GM23338 (cell line): ENCODE results near the gene DAPK1. TPM values are rescaled to one million over a fixed set of nuclear protein-coding genes. Genes with fewer than 3 reads are reported as not detected.

Experiments used
- ATAC-seq: fragments of 200-7000 bp; cut with Tn5 transposase; 3 replicates; pipeline ENCODE4 v1.9.1; 2020
- DNase-seq: peaks from one replicate; pipeline ENCODE4 v3.0.0-alpha.2; 2015; ENCODE audit warnings: low spot score
- H2AFZ ChIP-seq: fragments of 200-600 bp; sonication (generic); 2 replicates; pipeline ENCODE4 v1.8.0; 2016; ENCODE audit warnings: antibody characterized with exemption, mild to moderate bottlenecking, moderate library complexity
- H3F3A ChIP-seq: fragments of 200-600 bp; sonication (generic); replicated peaks from 2 replicates; pipeline ENCODE4 v1.8.0; 2017; ENCODE audit warnings: antibody characterized with exemption, mixed run types, low read depth
- H3K27ac ChIP-seq: fragments of 200-600 bp; sonication (generic); 2 replicates; pipeline ENCODE4 v1.6.1; 2016; ENCODE audit warnings: low read depth
- H3K27me3 ChIP-seq: fragments of 200-600 bp; sonication (generic); 2 replicates; pipeline ENCODE4 v1.8.0; 2016; ENCODE audit warnings: mild to moderate bottlenecking, mixed run types, moderate library complexity; ENCODE audit not compliant: insufficient read depth
- H3K36me3 ChIP-seq: fragments of 200-600 bp; sonication (generic); 2 replicates; pipeline ENCODE4 v1.8.0; 2016; ENCODE audit warnings: mild to moderate bottlenecking; ENCODE audit not compliant: insufficient read depth
- H3K4me1 ChIP-seq: fragments of 200-600 bp; sonication (generic); 2 replicates; pipeline ENCODE4 v1.8.0; 2016; ENCODE audit warnings: mild to moderate bottlenecking, moderate library complexity; ENCODE audit not compliant: insufficient read depth
- H3K4me2 ChIP-seq: fragments of 200-600 bp; sonication (generic); 2 replicates; pipeline ENCODE4 v1.7.1; 2017; ENCODE audit warnings: mixed run types
- H3K4me3 ChIP-seq: fragments of 200-600 bp; sonication (generic); 2 replicates; pipeline ENCODE4 v1.6.1; 2016; ENCODE audit warnings: mixed run types
- H3K79me2 ChIP-seq: fragments of 200-600 bp; sonication (generic); replicated peaks from 2 replicates; pipeline ENCODE4 v1.8.0; 2017; ENCODE audit warnings: mild to moderate bottlenecking; ENCODE audit not compliant: insufficient read depth
- H3K9me2 ChIP-seq: fragments of 200-600 bp; sonication (generic); 2 replicates; pipeline ENCODE4 v1.8.0; 2017; ENCODE audit not compliant: insufficient read depth
- H4K20me1 ChIP-seq: fragments of 200-600 bp; sonication (generic); replicated peaks from 2 replicates; pipeline ENCODE4 v1.8.0; 2017; ENCODE audit warnings: mild to moderate bottlenecking; ENCODE audit not compliant: insufficient read depth
- H3K27ac Mint-ChIP-seq: 2 replicates; pipeline ENCODE4 v1.8.0; 2020; ENCODE audit warnings: inconsistent platforms, mild to moderate bottlenecking, moderate library complexity, mixed read lengths
- H3K27me3 Mint-ChIP-seq: 3 replicates; pipeline ENCODE4 v1.8.0; 2022; ENCODE audit warnings: low read depth, mild to moderate bottlenecking, moderate library complexity, mixed read lengths, inconsistent platforms; ENCODE audit not compliant: insufficient read depth, poor library complexity
- H3K36me3 Mint-ChIP-seq: 3 replicates; pipeline ENCODE4 v1.8.0; 2021; ENCODE audit warnings: low read depth, mild to moderate bottlenecking, inconsistent platforms, moderate library complexity, mixed read lengths
- H3K4me1 Mint-ChIP-seq: 3 replicates; pipeline ENCODE4 v1.8.0; 2020; ENCODE audit warnings: mild to moderate bottlenecking, inconsistent platforms, mixed read lengths
- H3K4me3 Mint-ChIP-seq: 3 replicates; pipeline ENCODE4 v1.8.0; 2021; ENCODE audit warnings: moderate library complexity, mild to moderate bottlenecking, inconsistent platforms, mixed read lengths
- H3K9me3 Mint-ChIP-seq: 3 replicates; pipeline ENCODE4 v1.8.0; 2020; ENCODE audit warnings: moderate library complexity, mild to moderate bottlenecking, inconsistent platforms, mixed read lengths
- CREB1 ChIP-seq: fragments of 250-450 bp; sonication (Bioruptor Pico); IDR thresholded peaks from 2 replicates; pipeline ENCODE4 v1.5.0; 2020; ENCODE audit warnings: low read depth, mild to moderate bottlenecking, moderate library complexity
- EZH2 ChIP-seq: fragments of 200-600 bp; sonication (generic); IDR thresholded peaks from one replicate; pipeline ENCODE4 v1.8.0; 2017; ENCODE audit warnings: antibody characterized with exemption, mild to moderate bottlenecking, low read depth; ENCODE audit not compliant: unreplicated experiment
- EZH2phosphoT487 ChIP-seq: fragments of 200-600 bp; sonication (generic); IDR thresholded peaks from one replicate; pipeline ENCODE4 v1.8.1; 2018; ENCODE audit warnings: antibody characterized with exemption; ENCODE audit not compliant: unreplicated experiment
- JUNB ChIP-seq: IDR thresholded peaks from one replicate; pipeline ENCODE4 v1.6.1; 2016; ENCODE audit warnings: antibody characterized with exemption; ENCODE audit not compliant: unreplicated experiment
- POLR2AphosphoS5 ChIP-seq: IDR thresholded peaks from 2 replicates; pipeline ENCODE4 v1.6.1; 2016; ENCODE audit warnings: antibody characterized with exemption, low read depth
- STAT1 ChIP-seq: IDR thresholded peaks from one replicate; pipeline ENCODE4 v1.6.1; 2016; ENCODE audit warnings: antibody characterized with exemption; ENCODE audit not compliant: unreplicated experiment
- ZNF331 ChIP-seq: fragments of 250-450 bp; sonication (Bioruptor Pico); IDR thresholded peaks from 2 replicates; pipeline ENCODE4 v1.5.0; 2020; ENCODE audit warnings: low read depth, mild to moderate bottlenecking, moderate library complexity
- polyA plus RNA-seq: library from polyadenylated mRNA; unstranded; fragments of >200 nt; fragmentation: Nextera tagmentation; extraction: Ambion mirVana; gene quantifications from 2 replicates; pipeline ENCODE4 v1.2.1, GENCODE V29; 2016
- total RNA-seq: library from RNA; depleted of rRNA; stranded (reverse); fragments of >200 nt; shearing (Covaris generic); gene quantifications from 2 replicates; pipeline ENCODE4 v1.2.3, GENCODE V29; 2014
- TF ChIP-seq, protein P1 (sequence below), 2 experiments: fragments of 200-600 bp in 1 of 2; sonication (generic) in 1 of 2; conservative IDR thresholded peaks; 2 replicates each; pipeline versions ENCODE4 v1.5.1 to v1.6.1; 2016 to 2017; ENCODE audit warnings: antibody characterized with exemption in 2 of 2, low read depth in 2 of 2, mild to moderate bottlenecking in 2 of 2, moderate library complexity in 1 of 2
- TF ChIP-seq, protein P2 (sequence below): IDR thresholded peaks from one replicate; pipeline ENCODE4 v1.6.1; 2018; ENCODE audit warnings: antibody characterized with exemption; ENCODE audit not compliant: unreplicated experiment
- TF ChIP-seq, protein P3 (sequence below): fragments of 250-450 bp; sonication (Bioruptor Pico); IDR thresholded peaks from 2 replicates; pipeline ENCODE4 v1.5.0; 2020; ENCODE audit warnings: mild to moderate bottlenecking, moderate library complexity

The DAPK1 gene
- total and polyA plus RNA-seq, 2 experiments from 2014 or later: 37.0 to 134 TPM

DNA sequence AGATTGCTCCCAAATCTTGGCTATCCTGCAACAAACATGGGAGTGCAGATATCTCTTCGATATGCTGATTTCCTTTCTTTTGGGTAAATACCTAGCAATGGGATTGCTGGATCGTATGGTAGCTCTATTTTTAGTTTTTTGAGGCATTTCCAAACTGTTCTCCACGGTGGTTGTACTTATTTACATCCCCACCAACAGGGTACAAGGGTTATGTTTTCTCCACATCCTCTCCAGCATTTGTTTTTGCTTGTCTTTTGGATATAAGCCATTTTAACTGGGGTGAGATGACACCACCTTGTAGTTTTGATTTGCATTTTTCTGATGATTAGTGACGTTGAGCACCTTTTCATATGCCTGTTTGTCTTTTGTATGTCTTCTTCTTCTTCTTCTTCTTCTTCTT, 248.5 kb downstream of the DAPK1 start:
- no peaks in the 10 kb centered on the region for H3F3A ChIP-seq
- Mint-ChIP-seq H3K4me1 (peaks cover 16% of the 10 kb centered on the region), H3K27ac (no peak overlapping the region), H3K36me3 (no peaks in the 10 kb centered on the region), H3K9me3 (peaks cover 8% of the 10 kb centered on the region; the same call in 2 of the 3 replicates), H3K27me3 (peaks cover 1% of the 10 kb centered on the region), H3K4me3 (no peak overlapping the region)
- ATAC-seq (no peak), DNase-seq (no peak)
- no peaks in the 10 kb centered on the region for H3K27me3 ChIP-seq
- H3K27ac ChIP-seq: no peak overlapping the region
- no peak overlapping the region for H2AFZ ChIP-seq
- 0 out of 2 replicates have a peak, but pooled peaks cover 5% of the 10 kb centered on the region for H3K36me3 ChIP-seq
- no peak overlapping the region for H3K4me2 ChIP-seq
- H3K4me1 ChIP-seq: no peaks in the 10 kb centered on the region
- H3K79me2 ChIP-seq: no peaks in the 10 kb centered on the region
- H3K4me3 ChIP-seq: no peak overlapping the region
- no peaks in the 10 kb centered on the region for H3K9me2 ChIP-seq
- no peaks in the 10 kb centered on the region for H4K20me1 ChIP-seq
- TF ChIP-seq EZH2: no peak
- TF ChIP-seq, protein P1, sequence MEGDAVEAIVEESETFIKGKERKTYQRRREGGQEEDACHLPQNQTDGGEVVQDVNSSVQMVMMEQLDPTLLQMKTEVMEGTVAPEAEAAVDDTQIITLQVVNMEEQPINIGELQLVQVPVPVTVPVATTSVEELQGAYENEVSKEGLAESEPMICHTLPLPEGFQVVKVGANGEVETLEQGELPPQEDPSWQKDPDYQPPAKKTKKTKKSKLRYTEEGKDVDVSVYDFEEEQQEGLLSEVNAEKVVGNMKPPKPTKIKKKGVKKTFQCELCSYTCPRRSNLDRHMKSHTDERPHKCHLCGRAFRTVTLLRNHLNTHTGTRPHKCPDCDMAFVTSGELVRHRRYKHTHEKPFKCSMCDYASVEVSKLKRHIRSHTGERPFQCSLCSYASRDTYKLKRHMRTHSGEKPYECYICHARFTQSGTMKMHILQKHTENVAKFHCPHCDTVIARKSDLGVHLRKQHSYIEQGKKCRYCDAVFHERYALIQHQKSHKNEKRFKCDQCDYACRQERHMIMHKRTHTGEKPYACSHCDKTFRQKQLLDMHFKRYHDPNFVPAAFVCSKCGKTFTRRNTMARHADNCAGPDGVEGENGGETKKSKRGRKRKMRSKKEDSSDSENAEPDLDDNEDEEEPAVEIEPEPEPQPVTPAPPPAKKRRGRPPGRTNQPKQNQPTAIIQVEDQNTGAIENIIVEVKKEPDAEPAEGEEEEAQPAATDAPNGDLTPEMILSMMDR (conservative IDR thresholded peaks at IDR 0.05; ENCODE audit: low read depth in 2 of 2): no peak
- no peak for TF ChIP-seq POLR2AphosphoS5
- no peak for TF ChIP-seq ZNF331
- TF ChIP-seq, protein P2, sequence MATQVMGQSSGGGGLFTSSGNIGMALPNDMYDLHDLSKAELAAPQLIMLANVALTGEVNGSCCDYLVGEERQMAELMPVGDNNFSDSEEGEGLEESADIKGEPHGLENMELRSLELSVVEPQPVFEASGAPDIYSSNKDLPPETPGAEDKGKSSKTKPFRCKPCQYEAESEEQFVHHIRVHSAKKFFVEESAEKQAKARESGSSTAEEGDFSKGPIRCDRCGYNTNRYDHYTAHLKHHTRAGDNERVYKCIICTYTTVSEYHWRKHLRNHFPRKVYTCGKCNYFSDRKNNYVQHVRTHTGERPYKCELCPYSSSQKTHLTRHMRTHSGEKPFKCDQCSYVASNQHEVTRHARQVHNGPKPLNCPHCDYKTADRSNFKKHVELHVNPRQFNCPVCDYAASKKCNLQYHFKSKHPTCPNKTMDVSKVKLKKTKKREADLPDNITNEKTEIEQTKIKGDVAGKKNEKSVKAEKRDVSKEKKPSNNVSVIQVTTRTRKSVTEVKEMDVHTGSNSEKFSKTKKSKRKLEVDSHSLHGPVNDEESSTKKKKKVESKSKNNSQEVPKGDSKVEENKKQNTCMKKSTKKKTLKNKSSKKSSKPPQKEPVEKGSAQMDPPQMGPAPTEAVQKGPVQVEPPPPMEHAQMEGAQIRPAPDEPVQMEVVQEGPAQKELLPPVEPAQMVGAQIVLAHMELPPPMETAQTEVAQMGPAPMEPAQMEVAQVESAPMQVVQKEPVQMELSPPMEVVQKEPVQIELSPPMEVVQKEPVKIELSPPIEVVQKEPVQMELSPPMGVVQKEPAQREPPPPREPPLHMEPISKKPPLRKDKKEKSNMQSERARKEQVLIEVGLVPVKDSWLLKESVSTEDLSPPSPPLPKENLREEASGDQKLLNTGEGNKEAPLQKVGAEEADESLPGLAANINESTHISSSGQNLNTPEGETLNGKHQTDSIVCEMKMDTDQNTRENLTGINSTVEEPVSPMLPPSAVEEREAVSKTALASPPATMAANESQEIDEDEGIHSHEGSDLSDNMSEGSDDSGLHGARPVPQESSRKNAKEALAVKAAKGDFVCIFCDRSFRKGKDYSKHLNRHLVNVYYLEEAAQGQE: no peak
- no peak for TF ChIP-seq EZH2phosphoT487
- TF ChIP-seq JUNB: no peak
- no peak for TF ChIP-seq CREB1 (CRISPR knock-in tag)
- no peak for TF ChIP-seq STAT1
- TF ChIP-seq, protein P3, sequence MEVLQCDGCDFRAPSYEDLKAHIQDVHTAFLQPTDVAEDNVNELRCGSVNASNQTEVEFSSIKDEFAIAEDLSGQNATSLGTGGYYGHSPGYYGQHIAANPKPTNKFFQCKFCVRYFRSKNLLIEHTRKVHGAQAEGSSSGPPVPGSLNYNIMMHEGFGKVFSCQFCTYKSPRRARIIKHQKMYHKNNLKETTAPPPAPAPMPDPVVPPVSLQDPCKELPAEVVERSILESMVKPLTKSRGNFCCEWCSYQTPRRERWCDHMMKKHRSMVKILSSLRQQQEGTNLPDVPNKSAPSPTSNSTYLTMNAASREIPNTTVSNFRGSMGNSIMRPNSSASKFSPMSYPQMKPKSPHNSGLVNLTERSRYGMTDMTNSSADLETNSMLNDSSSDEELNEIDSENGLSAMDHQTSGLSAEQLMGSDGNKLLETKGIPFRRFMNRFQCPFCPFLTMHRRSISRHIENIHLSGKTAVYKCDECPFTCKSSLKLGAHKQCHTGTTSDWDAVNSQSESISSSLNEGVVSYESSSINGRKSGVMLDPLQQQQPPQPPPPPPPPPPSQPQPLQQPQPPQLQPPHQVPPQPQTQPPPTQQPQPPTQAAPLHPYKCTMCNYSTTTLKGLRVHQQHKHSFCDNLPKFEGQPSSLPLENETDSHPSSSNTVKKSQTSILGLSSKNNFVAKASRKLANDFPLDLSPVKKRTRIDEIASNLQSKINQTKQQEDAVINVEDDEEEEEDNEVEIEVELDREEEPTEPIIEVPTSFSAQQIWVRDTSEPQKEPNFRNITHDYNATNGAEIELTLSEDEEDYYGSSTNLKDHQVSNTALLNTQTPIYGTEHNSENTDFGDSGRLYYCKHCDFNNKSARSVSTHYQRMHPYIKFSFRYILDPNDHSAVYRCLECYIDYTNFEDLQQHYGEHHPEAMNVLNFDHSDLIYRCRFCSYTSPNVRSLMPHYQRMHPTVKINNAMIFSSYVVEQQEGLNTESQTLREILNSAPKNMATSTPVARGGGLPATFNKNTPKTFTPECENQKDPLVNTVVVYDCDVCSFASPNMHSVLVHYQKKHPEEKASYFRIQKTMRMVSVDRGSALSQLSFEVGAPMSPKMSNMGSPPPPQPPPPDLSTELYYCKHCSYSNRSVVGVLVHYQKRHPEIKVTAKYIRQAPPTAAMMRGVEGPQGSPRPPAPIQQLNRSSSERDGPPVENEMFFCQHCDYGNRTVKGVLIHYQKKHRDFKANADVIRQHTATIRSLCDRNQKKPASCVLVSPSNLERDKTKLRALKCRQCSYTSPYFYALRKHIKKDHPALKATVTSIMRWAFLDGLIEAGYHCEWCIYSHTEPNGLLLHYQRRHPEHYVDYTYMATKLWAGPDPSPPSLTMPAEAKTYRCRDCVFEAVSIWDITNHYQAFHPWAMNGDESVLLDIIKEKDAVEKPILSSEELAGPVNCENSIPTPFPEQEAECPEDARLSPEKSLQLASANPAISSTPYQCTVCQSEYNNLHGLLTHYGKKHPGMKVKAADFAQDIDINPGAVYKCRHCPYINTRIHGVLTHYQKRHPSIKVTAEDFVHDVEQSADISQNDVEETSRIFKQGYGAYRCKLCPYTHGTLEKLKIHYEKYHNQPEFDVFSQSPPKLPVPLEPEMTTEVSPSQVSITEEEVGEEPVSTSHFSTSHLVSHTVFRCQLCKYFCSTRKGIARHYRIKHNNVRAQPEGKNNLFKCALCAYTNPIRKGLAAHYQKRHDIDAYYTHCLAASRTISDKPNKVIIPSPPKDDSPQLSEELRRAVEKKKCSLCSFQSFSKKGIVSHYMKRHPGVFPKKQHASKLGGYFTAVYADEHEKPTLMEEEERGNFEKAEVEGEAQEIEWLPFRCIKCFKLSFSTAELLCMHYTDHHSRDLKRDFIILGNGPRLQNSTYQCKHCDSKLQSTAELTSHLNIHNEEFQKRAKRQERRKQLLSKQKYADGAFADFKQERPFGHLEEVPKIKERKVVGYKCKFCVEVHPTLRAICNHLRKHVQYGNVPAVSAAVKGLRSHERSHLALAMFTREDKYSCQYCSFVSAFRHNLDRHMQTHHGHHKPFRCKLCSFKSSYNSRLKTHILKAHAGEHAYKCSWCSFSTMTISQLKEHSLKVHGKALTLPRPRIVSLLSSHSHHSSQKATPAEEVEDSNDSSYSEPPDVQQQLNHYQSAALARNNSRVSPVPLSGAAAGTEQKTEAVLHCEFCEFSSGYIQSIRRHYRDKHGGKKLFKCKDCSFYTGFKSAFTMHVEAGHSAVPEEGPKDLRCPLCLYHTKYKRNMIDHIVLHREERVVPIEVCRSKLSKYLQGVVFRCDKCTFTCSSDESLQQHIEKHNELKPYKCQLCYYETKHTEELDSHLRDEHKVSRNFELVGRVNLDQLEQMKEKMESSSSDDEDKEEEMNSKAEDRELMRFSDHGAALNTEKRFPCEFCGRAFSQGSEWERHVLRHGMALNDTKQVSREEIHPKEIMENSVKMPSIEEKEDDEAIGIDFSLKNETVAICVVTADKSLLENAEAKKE (CRISPR knock-in tag): no peak
